ENCODE data around the gene GLUD1.

DNA sequence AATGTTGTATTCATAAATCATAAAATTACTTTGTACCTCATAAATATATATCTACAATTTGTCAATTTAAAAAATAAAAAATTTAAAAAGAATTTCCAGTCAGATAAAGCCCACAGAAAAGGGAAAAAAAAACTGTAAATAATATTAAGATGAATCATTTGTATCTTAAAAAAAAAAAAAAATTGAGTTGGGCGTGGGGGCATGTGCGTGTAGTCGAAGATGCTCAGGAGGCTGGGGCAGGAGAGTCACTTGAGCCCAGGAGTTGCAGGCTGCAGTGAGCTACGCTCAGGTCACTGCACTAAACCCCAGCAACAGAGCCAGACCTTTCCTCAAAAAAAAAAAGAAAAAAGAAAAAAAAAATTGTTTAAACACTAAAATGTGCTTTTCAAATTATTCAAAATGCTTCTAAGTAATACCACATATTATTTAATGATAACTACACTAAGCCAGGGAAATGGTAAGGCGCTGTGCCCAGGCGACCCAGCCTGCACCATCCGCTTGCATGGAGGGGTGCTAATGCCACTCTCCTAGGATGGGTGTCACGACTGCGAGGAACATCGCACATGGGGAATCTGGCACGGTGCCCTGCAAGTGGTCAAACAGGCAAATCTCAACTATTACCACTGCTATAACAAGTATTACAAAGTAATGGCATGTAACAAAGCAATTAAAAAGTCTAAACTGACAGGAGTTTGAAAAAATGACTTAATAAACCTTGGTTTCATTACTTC is 15.4 kb downstream of the GLUD1 start:
- TF ChIP-seq, protein P1, sequence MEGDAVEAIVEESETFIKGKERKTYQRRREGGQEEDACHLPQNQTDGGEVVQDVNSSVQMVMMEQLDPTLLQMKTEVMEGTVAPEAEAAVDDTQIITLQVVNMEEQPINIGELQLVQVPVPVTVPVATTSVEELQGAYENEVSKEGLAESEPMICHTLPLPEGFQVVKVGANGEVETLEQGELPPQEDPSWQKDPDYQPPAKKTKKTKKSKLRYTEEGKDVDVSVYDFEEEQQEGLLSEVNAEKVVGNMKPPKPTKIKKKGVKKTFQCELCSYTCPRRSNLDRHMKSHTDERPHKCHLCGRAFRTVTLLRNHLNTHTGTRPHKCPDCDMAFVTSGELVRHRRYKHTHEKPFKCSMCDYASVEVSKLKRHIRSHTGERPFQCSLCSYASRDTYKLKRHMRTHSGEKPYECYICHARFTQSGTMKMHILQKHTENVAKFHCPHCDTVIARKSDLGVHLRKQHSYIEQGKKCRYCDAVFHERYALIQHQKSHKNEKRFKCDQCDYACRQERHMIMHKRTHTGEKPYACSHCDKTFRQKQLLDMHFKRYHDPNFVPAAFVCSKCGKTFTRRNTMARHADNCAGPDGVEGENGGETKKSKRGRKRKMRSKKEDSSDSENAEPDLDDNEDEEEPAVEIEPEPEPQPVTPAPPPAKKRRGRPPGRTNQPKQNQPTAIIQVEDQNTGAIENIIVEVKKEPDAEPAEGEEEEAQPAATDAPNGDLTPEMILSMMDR (IDR thresholded peaks at IDR 0.05; ENCODE audit: low read depth, low read length, poor library complexity, severe bottlenecking), result no peak
- no peak for TF ChIP-seq EZH2phosphoT487 (IDR thresholded peaks at IDR 0.05; ENCODE audit: borderline replicate concordance, low read length)
